ENCODE results near the gene CYP4B1.

CYP4B1 gene

GRCh38 chr1:46793126-46793525, 5.7 kb upstream of the CYP4B1 start:
- no peak for DNase-seq (ENCODE audit: low read depth in 2 of 2)

DNA sequence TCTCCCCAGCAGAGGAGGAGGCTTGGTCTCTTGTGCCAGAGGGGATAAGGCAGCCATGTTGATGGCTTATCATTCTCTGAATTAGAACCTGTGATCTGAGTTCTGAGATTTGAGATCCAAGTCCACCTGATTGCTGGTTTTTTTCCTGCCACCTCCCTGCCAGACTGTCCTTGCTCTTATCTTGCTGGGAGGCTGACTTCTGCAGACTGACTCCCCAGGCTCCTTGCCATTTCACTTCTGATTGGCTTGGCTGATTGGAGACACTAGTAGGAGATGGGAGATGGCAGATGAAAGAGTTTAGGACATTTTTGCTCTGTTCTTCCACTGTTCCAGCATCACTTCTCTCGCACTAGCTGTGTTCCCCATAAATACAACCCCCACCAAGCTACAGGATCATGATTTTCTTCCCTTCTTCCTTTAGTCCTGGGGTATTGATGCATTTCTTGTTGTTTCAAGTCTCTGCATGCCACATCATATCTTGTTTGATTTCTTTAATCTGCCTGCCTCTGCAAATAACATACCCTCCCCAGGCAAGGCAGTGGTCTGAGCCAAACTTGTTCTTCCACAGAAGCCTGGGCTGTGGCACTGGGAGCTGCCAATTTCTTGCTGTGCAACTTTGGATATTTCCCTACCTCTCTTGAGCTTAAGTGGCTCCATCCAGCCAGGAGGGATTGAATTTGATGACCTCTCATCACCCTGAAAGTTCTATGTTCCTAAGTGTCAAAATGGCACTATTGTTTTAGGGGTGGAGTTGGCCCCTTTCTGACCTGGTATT, 963 bp upstream of the CYP4B1 start:
- DNase-seq (ENCODE audit: low read depth in 2 of 2): no peak

- no peak for DNase-seq (ENCODE audit: low read depth in 2 of 2)
These were observed 1.9 kb downstream of the CYP4B1 start for GRCh38 chr1:46800742-46801141.

DNA sequence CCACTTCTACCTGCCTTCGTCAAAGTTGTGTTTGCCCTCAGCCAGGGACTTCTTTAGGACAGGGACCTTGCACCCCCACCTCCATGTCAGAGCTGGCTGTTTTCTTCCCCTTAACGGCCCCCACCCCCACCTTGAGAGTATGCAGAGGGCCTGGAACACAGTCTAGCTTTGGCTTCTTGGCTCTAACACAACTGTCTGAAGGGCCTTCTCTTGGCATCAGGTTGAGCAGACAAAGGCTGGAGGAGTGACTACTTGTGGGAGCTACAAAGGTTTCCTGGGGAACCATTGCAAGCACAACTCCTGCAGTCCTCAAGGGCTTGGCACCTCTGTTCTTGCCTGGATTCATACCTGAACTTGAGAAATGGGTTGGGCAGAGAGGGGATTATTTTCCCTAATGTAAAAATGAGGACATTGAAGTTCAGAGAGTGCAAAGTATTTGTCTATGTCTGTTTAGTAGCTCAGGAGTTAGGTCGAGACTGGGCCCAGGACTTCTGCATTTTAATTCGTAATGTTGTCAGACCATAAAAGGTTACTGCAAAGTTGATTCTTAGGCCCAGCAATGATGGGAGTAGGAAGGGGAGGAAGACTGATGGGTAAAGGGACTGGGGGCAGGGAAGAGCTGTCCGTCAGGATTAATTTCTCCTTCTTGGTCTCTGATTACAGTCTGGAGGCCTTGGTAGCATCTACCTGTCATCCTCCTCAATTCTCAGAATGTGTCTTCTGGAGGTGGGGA, 2.6 kb downstream of the CYP4B1 start:
- DNase-seq (ENCODE audit: low read depth in 2 of 2): no peak

DNA sequence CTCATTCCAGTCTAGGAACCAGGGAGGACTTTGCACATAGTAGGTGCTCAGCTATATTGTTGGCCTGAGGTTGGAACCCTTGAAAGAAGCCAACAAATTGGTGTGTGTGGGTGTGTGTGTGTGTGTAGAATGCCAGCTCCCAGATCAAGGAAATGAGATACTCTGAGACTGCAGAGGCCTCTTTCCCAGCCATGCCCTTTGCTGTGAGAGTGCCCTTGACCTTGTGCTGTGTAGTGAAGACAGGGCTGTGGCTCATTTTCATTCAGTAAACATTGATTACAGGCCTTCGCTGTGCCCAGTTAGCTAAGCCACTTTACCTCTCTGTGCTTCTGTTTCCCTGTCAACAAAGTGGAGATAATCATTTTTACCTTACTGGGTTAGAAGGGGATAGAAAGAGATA, 3.2 kb downstream of the CYP4B1 start:
- no peak for DNase-seq (ENCODE audit: low read depth in 2 of 2)

GRCh38 chr1:46802901-46803574, 4.2 kb downstream of the CYP4B1 start:
- DNase-seq (ENCODE audit: low read depth in 2 of 2): no peak

GRCh38 chr1:46804027-46804889, 5.4 kb downstream of the CYP4B1 start:
- DNase-seq (ENCODE audit: low read depth in 2 of 2): no peak

GRCh38 chr1:46804926-46805325, 6.1 kb downstream of the CYP4B1 start:
- no peak for DNase-seq (ENCODE audit: low read depth in 2 of 2)

GRCh38 chr1:46805755-46806154, 6.9 kb downstream of the CYP4B1 start:
- DNase-seq (ENCODE audit: low read depth in 2 of 2): no peak

GRCh38 chr1:46806196-46807020, 7.6 kb downstream of the CYP4B1 start:
- DNase-seq (ENCODE audit: low read depth in 2 of 2): no peak

GRCh38 chr1:46807046-46807972, 8.5 kb downstream of the CYP4B1 start:
- DNase-seq (ENCODE audit: low read depth in 2 of 2): no peak

DNA sequence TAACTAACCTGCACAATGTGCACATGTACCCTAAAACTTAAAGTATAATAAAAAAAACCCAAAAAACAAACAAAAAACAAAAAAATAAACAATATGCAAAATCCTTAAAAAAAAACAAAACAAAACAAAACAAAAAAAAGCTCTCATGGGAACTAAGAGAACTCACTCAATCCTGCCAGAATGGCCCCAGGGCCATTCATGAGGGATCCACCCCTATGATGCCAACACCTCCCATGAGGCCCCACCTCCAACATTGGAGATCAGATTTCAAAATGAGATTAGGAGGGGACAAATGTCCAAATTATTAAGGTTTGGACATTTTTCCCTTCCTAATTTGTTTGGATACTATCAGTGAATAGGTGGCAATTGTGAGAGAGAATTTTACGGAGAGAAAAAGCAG, 10.2 kb downstream of the CYP4B1 start:
- DNase-seq (ENCODE audit: low read depth in 2 of 2): no peak

- no peak for DNase-seq (ENCODE audit: low read depth in 2 of 2)
These were observed 11.1 kb downstream of the CYP4B1 start for GRCh38 chr1:46809904-46810303.

GRCh38 chr1:46810596-46810995, 11.8 kb downstream of the CYP4B1 start:
- no peak for DNase-seq (ENCODE audit: low read depth in 2 of 2)

- no peak for DNase-seq (ENCODE audit: low read depth in 2 of 2)
These were observed 12.2 kb downstream of the CYP4B1 start for GRCh38 chr1:46811053-46811452.

GRCh38 chr1:46812065-46812963, 13.5 kb downstream of the CYP4B1 start:
- DNase-seq (ENCODE audit: low read depth in 2 of 2): no peak

GRCh38 chr1:46812996-46813857, 14.4 kb downstream of the CYP4B1 start:
- DNase-seq (ENCODE audit: low read depth in 2 of 2): no peak
